OCI-M1 (cell line): ENCODE results near the gene HS6ST2.

Experiments
- DNase-seq: peaks from one replicate; lab custom pipeline; 2025; lab: John Stamatoyannopoulos, UW

The HS6ST2 gene

GRCh38 chrX:132673331-132673730 is 285.1 kb downstream of the HS6ST2 start:
- no peak for DNase-seq

DNA sequence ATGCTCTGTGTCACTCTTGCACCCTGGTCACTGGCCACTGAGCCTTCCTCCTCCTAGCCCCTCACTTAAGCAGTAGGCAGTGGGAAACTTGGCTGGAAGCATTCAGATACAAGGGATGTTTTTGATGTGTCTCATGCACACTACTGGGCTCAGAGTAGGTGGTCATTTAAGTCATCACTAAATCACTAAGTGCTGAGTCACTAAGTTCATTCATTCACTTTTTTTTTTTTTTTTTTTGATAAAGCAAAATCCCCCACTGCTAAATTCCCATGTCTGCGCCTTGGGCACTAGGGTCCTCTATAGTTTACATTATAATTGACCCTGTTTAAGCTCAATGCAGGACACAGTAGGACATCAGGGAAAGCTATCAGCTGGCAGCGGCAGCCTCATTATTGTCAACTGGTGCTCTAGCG is 287.2 kb downstream of the HS6ST2 start:
- DNase-seq = no peak

- DNase-seq = no peak
These were observed 289.3 kb downstream of the HS6ST2 start for GRCh38 chrX:132669142-132669541.

DNA sequence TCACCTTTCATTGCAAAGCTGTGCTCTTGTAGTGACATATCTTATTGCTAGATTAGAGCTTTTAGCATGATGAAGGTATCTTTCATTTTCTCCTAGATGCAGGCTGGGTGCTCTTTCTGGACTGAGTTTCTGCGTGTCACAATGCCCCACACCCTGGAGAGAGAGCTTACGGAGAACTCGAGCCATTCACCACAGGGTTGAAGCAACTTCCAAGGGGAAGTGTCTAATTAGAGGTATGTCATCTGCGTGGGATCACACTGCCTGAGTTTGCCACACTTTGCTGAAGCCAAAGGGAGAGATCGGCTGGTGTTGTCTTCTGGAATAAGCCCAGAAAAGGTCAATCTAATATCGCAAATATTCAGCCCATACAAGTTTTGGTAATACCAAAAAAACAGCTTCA is 290.3 kb downstream of the HS6ST2 start:
- no peak for DNase-seq

DNA sequence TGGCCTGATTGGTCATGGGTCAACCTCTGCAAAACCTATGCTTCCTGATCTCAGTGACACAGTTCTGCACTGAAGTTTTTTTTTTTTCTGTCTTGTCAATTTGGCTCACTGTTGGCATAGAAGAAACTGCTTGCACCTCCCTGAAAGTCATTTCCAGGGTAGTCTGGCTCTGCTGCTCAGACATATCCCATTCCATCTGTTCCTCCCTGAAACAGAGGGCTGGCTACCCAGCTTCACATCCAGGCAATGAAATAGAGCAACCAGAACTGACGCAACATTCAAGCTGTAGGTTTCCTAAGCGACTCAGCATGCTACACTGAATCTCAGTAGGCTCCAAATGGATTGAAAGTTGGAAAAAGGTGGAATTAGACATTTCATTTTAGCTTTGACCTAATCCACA is 292.8 kb downstream of the HS6ST2 start:
- DNase-seq = no peak

- DNase-seq = no peak
These were observed 294.2 kb downstream of the HS6ST2 start for GRCh38 chrX:132664273-132664672.

GRCh38 chrX:132662844-132663243 is 295.6 kb downstream of the HS6ST2 start:
- DNase-seq = no peak

DNA sequence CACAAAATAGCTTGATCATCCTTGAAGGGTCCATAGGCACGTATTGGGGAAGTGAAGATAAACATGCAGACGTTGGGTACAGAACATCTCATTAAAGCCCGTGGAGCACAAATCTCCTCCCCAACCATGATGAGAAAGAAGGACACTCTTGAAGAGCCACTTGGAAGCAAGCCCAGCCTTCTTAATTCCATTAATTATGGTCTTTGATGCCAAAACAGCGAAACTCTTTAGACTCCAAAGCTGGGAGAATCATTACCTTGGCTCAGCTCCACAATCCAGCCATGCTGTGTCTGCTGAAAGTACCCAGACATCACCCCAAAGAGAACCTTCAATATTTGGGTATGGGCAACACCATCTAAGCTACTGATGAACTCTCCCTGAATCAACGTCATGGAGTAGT is 300.6 kb downstream of the HS6ST2 start:
- no peak for DNase-seq

DNA sequence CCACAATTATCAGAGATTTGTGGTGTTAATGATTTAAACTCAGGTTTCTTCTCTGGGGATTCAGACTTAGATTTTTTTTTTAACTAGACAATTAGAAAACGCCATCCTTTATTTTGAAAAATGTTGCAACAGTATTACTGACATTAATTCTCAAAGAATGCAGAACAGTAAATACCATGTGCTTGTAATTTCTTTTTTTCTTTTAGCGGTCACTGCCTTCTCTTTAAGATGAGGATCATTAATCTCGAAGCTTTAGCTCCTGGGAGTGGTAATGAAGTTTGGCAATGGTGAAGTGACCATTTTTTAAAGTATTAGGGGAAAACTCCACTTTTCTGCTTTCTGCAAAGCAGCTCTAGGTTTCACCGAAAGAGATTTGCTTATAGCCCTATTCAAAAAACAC is 305.6 kb downstream of the HS6ST2 start:
- no peak for DNase-seq

DNA sequence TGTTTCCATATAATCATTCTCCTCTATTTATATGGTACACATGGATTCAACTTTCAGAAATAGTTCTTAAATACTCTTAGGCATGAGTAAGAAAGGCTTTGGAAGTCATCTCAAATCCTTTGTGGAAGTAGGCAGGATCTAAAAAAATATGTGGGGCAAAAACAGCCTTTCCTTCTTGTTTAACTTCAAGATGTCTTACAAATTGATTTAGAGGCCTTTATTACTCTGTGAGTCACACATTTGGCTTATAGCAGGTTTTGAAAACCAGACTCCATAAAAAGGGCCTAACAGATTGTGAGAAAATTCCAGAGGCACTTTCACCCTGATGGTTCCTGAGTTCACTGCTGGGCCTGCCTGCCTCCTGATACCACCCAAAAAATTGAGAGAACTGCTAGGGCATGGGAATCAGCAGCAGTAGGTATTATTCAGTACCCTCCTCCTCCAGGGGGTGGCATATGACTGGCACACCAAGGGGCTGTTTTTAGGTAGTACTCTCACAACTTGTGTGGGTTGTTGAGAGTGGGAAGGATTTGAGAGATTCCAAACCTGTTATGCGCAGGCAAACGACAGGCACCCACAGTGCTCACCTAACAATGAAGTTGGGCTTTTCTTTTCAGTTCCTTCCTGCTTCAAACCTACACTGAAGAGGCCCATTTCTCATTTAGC is 306.9 kb downstream of the HS6ST2 start:
- DNase-seq = no peak

DNA sequence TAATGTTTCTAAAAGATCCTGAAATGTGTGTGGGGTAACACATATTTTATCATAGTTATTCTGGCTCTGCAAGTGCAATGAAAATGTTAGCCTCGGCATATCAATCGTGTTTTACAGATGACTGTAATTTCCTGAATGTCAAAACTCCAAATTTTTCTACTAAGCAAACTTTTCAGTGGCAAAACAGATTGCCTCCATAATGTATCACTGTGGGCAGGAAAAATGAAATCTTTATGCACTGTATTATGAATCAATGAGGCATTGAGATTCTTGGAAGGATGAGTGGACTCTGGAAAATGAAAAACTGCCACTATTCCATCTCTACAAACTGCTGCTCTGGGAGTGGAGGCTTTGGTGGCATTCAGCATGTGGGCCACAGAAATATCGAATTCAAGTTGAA is 309.5 kb downstream of the HS6ST2 start:
- no peak for DNase-seq

GRCh38 chrX:132639446-132639845 is 319.0 kb downstream of the HS6ST2 start:
- DNase-seq = no peak

- DNase-seq = no peak
These were observed 320.1 kb downstream of the HS6ST2 start for GRCh38 chrX:132638313-132638712.

- peak; percentile 41 for DNase-seq
These were observed 322.3 kb downstream of the HS6ST2 start for GRCh38 chrX:132636080-132636479.

GRCh38 chrX:132634521-132634920 is 323.9 kb downstream of the HS6ST2 start:
- DNase-seq = no peak

GRCh38 chrX:132631579-132632232 is 326.7 kb downstream of the HS6ST2 start:
- DNase-seq = peak; percentile 57

GRCh38 chrX:132624466-132624865 is 334.0 kb downstream of the HS6ST2 start:
- DNase-seq = no peak

DNA sequence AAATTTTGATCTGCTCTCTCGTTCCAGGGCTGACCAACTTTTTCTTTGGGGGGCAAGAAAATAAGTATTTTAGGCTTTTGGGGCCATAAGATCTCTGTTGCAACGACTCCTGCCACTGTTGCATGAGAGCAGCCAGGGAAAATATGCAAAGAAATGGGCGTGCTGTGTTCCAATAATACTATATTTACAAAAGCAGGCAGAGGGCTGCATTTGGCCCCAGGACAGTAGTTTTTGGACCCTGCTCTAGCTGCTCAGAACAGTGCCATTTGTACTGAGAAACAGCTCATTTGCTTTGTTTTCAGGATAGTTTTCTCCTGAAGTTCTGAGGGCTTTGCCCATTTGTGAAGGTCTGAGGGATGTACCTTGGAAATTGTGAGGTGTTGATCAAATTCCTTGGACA is 334.5 kb downstream of the HS6ST2 start:
- DNase-seq = no peak

- no peak for DNase-seq
These were observed 335.1 kb downstream of the HS6ST2 start for GRCh38 chrX:132623300-132623699.

- DNase-seq = peak; percentile 31
These were observed 336.3 kb downstream of the HS6ST2 start for GRCh38 chrX:132622130-132622529.

GRCh38 chrX:132618810-132619209 is 339.6 kb downstream of the HS6ST2 start:
- no peak for DNase-seq

- peak; percentile 75 for DNase-seq
These were observed 342.9 kb downstream of the HS6ST2 start for GRCh38 chrX:132615391-132616131.

DNA sequence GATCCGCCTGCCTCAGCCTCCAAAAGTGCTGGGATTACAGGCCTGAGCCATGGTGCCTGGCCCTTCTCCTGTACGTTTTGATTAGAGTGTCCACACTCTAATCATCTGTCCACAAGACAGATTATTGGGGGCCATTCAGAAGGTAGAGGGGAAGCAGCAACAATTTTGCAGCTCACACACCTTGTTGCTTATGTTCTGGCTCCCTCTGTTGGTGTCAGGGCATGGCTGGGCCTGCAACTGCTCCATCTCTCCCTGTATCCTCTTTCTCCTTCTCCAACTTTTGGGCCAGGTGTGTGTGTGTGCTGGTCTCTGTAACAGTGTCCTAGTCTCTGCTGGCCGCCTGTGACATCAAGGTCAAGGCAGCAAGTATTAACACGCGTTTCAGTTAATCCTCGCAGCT is 344.1 kb downstream of the HS6ST2 start:
- DNase-seq = no peak
